B cell (primary cell): ENCODE measurements around the gene FMN2. TPM values are rescaled to one million over a fixed set of nuclear protein-coding genes. Genes with fewer than 3 reads are reported as not detected.

Experiments
- ATAC-seq: fragments of 200-7000 bp; cut with Tn5 transposase; one replicate; pipeline ENCODE4 v1.10.0; 2021; ENCODE audit warnings: low read depth, mild to moderate bottlenecking, moderate number of reproducible peaks, moderate library complexity
- CTCF ChIA-PET: fragments of 350-600 bp; sonication (Branson Sonifier 250); formaldehyde crosslinking; loops from one replicate; lab custom pipeline; 2021; ENCODE audit warnings: antibody characterized with exemption, inconsistent platforms; lab: Charles Lee
- POLR2A ChIA-PET: fragments of 350-600 bp; sonication (Branson Sonifier 250); formaldehyde crosslinking; loops from one replicate; lab custom pipeline; 2021; ENCODE audit warnings: antibody characterized with exemption; lab: Charles Lee
- DNase-seq: peaks from one replicate; pipeline ENCODE4 v3.0.0; 2013
- H2AFZ ChIP-seq: 2 replicates; pipeline ENCODE4 v1.6.1; 2012; ENCODE audit warnings: mild to moderate bottlenecking, low read depth, low read length; ENCODE audit not compliant: insufficient read depth, poor library complexity, severe bottlenecking
- H3K27ac ChIP-seq, 2 donors: 1 replicate in 1 of 2; 2 replicates in 1 of 2; pipeline ENCODE4 v1.5.1; 2012 to 2013; ENCODE audit warnings: low read length in 2 of 2, mild to moderate bottlenecking in 2 of 2, moderate library complexity in 1 of 2
- H3K27me3 ChIP-seq, 4 experiments: fragments of 200-600 bp in 1 of 4; sonication (generic) in 1 of 4; replicated peaks in 1 of 4; 1 replicate in 2 of 4; 2 replicates in 2 of 4; pipeline versions ENCODE4 v1.6.1 to v1.7.0; 2013 to 2016; ENCODE audit warnings: low read length in 3 of 4, mild to moderate bottlenecking in 2 of 4, mixed read lengths in 1 of 4, moderate library complexity in 1 of 4; ENCODE audit not compliant: insufficient read depth in 4 of 4, control insufficient read depth in 3 of 4; ENCODE audit errors: control extremely low read depth in 1 of 4
- H3K36me3 ChIP-seq, 2 experiments: replicated peaks in 1 of 2; 1 replicate in 1 of 2; 2 replicates in 1 of 2; pipeline versions ENCODE4 v1.6.1 to v1.7.1; 2013; ENCODE audit warnings: low read length in 1 of 2; ENCODE audit not compliant: insufficient read depth in 2 of 2, control insufficient read depth in 1 of 2; ENCODE audit errors: control extremely low read depth in 1 of 2, extremely low read depth in 1 of 2
- H3K4me1 ChIP-seq, 2 donors: fragments of 200-600 bp in 1 of 2; sonication (generic) in 1 of 2; 1 replicate in 1 of 2; 2 replicates in 1 of 2; pipeline versions ENCODE4 v1.5.1 to v1.6.1; 2013 to 2017; ENCODE audit warnings: low read length in 2 of 2; ENCODE audit not compliant: control insufficient read depth in 2 of 2, insufficient read depth in 2 of 2
- H3K4me2 ChIP-seq: replicated peaks from 2 replicates; pipeline ENCODE3; 2012; ENCODE audit warnings: mild to moderate bottlenecking, low read depth, low read length; ENCODE audit not compliant: poor library complexity, severe bottlenecking
- H3K4me3 ChIP-seq, 5 experiments: fragments of 200-600 bp in 1 of 5; sonication (generic) in 1 of 5; 1 replicate in 3 of 5; 2 replicates in 2 of 5; pipeline versions ENCODE4 v1.5.1 to v1.7.0; 2011 to 2016; ENCODE audit warnings: low read length in 4 of 5, mild to moderate bottlenecking in 4 of 5, low read depth in 2 of 5, control low read depth in 1 of 5, moderate library complexity in 1 of 5; ENCODE audit not compliant: insufficient read depth in 1 of 5; ENCODE audit errors: control extremely low read depth in 1 of 5, extremely low read depth in 1 of 5
- H3K79me2 ChIP-seq: fragments of 200-600 bp; sonication (generic); one replicate; pipeline ENCODE4 v1.6.0; 2016; ENCODE audit warnings: low read length; ENCODE audit not compliant: control insufficient read depth, insufficient read depth
- H3K9ac ChIP-seq: fragments of 200-600 bp; sonication (generic); 2 replicates; pipeline ENCODE4 v1.6.1; 2017; ENCODE audit warnings: mild to moderate bottlenecking, low read length, moderate library complexity
- H3K9me3 ChIP-seq, 3 donors: one replicate each; pipeline versions ENCODE4 v1.6.1 to v1.7.1; 2013; ENCODE audit warnings: low read length in 2 of 3; ENCODE audit not compliant: control insufficient read depth in 2 of 3, insufficient read depth in 1 of 3; ENCODE audit errors: control extremely low read depth in 1 of 3
- H4K20me1 ChIP-seq: 2 replicates; pipeline ENCODE4 v1.6.0; 2012; ENCODE audit warnings: mild to moderate bottlenecking, low read length; ENCODE audit not compliant: insufficient read depth, control insufficient read depth, poor library complexity, severe bottlenecking
- H3K27ac Mint-ChIP-seq: one replicate; pipeline ENCODE4 v1.8.0; 2021; ENCODE audit warnings: mixed read lengths
- H3K27me3 Mint-ChIP-seq: one replicate; pipeline ENCODE4 v1.8.0; 2021; ENCODE audit warnings: mixed read lengths
- H3K4me1 Mint-ChIP-seq: one replicate; pipeline ENCODE4 v1.8.0; 2021; ENCODE audit warnings: mixed read lengths
- H3K4me3 Mint-ChIP-seq: one replicate; pipeline ENCODE4 v1.8.0; 2021; ENCODE audit warnings: mixed read lengths
- H3K9me3 Mint-ChIP-seq: one replicate; pipeline ENCODE4 v1.8.0; 2022; ENCODE audit warnings: mixed read lengths; ENCODE audit not compliant: insufficient read depth
- CTCF ChIP-seq: fragments of 200-600 bp; IDR thresholded peaks from one replicate; pipeline ENCODE4 v1.8.0; 2022; ENCODE audit warnings: antibody characterized with exemption, mild to moderate bottlenecking
- EZH2 ChIP-seq: IDR thresholded peaks from 2 replicates; pipeline ENCODE4 v1.6.1; 2012; ENCODE audit warnings: borderline replicate concordance, low read depth, mild to moderate bottlenecking, moderate library complexity, low read length; ENCODE audit not compliant: insufficient read depth, poor library complexity, severe bottlenecking
- WGBS: methylation state at CpG from one replicate; pipeline ENCODE4 v1.1.5; 2013; ENCODE audit warnings: missing lambda C conversion rate; ENCODE audit not compliant: insufficient coverage; 5-methylcytosine and 5-hydroxymethylcytosine counted together
- intact Hi-C: fragments of 100-400 bp; cut with micrococcal nuclease; formaldehyde crosslinking; loops from one replicate; pipeline ENCODE4 v1.10.0; 2022
- polyA plus RNA-seq: library from polyadenylated mRNA; depleted of rRNA; stranded (reverse); fragments of >200 nt; gene quantifications from 2 replicates; pipeline ENCODE4 v1.2.3, GENCODE V29; 2012
- total RNA-seq, 2 donors: library from RNA; stranded (reverse); fragments of 120-200 nt in 1 of 2; gene quantifications; 1 replicate in 1 of 2; 2 replicates in 1 of 2; pipeline versions ENCODE4 v1.2.3 to v1.2.4, GENCODE V29; 2013 to 2022

FMN2 gene
- total and polyA plus RNA-seq, 2 donors (not counting 1 experiment from before 2014, with no cell fraction given): not detected

DNA sequence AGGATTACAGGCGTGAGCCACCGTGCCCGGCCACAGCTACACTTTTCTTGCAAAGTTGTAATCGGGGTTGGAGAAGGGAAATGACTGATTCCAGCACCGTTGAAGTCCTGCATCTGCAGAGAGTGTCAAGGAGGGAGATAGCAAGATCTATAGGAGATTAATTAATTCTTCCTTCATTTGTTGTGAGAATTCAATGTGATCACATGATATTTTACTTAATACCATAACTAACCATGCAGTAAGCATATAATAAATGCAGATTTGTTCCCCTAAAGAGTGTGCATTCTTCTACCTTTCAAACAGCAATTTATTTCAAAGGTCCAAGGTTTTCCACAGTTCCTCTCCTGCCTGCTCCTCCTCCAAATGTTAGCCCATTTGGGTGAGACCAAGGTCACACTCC, 315.7 kb downstream of the FMN2 start:
- DNase-seq: no peak
- H3K36me3 ChIP-seq: no peaks in the 10 kb centered on the region
- Mint-ChIP-seq H3K4me1 (no peaks in the 10 kb centered on the region), H3K27me3 (no peaks in the 10 kb centered on the region), H3K27ac (no peak overlapping the region), H3K4me3 (no peak overlapping the region), H3K9me3 (no peaks in the 10 kb centered on the region)
- no peak overlapping the region for H3K4me3 ChIP-seq
- H3K9me3 ChIP-seq: peaks cover 0 to 10% (median 0%) of the 10 kb centered on the region in 3 donors
- H3K4me2 ChIP-seq: no peak overlapping the region
- WGBS: 72% methylated on average over 2 of the region's 5 CpGs
- H3K4me1 ChIP-seq: no peaks in the 10 kb centered on the region
- ATAC-seq: no peak
- H3K27ac ChIP-seq: no peak overlapping the region
- H4K20me1 ChIP-seq: no peaks in the 10 kb centered on the region
- H3K27me3 ChIP-seq: no peaks in the 10 kb centered on the region
- H3K9ac ChIP-seq: no peak overlapping the region
- ChIA-PET POLR2A (no interaction called here), CTCF (no interaction called here)
- TF ChIP-seq CTCF (no peak), EZH2 (no peak)
- H2AFZ ChIP-seq: no peak overlapping the region
- no peaks in the 10 kb centered on the region for H3K79me2 ChIP-seq
- intact Hi-C loops: no loop called here

DNA sequence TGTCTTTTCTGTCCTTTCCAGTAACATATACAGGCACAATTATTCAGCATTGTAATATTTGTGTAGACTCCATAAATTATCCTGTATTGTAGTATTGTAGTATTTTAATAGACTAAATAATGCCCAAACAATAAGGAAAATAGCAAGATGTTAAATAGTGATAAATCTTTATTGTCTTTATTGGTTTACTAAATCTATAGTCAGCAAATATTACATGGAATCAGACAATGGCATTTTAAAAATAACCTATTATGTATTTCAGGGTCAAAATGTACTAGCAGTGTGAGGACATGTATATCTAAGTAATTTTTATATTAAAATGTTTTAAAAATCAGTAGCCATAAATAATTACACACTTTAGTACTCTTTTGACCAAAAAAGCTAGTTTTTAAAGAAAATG, 317.9 kb downstream of the FMN2 start:
- H3K4me1 Mint-ChIP-seq: no peaks in the 10 kb centered on the region
- H3K4me1 ChIP-seq: no peaks in the 10 kb centered on the region
- H3K9ac ChIP-seq: no peak overlapping the region
- intact Hi-C loops: no loop called here
- no peak overlapping the region for H3K4me3 ChIP-seq
- no peaks in the 10 kb centered on the region for H3K27me3 ChIP-seq
- no peaks in the 10 kb centered on the region for H3K27me3 Mint-ChIP-seq
- TF ChIP-seq CTCF: no peak
- TF ChIP-seq EZH2: no peak
- ChIA-PET POLR2A (no interaction called here), CTCF (no interaction called here)
- DNase-seq: no peak
- peaks cover 0 to 10% (median 0%) of the 10 kb centered on the region in 3 donors for H3K9me3 ChIP-seq
- H3K79me2 ChIP-seq: no peaks in the 10 kb centered on the region
- H3K9me3 Mint-ChIP-seq: no peaks in the 10 kb centered on the region
- no peak overlapping the region for H3K4me2 ChIP-seq
- H4K20me1 ChIP-seq: no peaks in the 10 kb centered on the region
- H3K27ac ChIP-seq: no peak overlapping the region
- ATAC-seq: no peak
- no peaks in the 10 kb centered on the region for H3K36me3 ChIP-seq
- H3K4me3 Mint-ChIP-seq: no peak overlapping the region
- no peak overlapping the region for H3K27ac Mint-ChIP-seq
- no peak overlapping the region for H2AFZ ChIP-seq
